GM18526 (cell line): ENCODE data around the gene TMEM140.

Source experiments
- POLR2A ChIP-seq: IDR thresholded peaks from 3 replicates; pipeline ENCODE4 v1.6.1; 2011; ENCODE audit not compliant: insufficient read length; ENCODE audit errors: extremely low read depth

The TMEM140 gene

DNA sequence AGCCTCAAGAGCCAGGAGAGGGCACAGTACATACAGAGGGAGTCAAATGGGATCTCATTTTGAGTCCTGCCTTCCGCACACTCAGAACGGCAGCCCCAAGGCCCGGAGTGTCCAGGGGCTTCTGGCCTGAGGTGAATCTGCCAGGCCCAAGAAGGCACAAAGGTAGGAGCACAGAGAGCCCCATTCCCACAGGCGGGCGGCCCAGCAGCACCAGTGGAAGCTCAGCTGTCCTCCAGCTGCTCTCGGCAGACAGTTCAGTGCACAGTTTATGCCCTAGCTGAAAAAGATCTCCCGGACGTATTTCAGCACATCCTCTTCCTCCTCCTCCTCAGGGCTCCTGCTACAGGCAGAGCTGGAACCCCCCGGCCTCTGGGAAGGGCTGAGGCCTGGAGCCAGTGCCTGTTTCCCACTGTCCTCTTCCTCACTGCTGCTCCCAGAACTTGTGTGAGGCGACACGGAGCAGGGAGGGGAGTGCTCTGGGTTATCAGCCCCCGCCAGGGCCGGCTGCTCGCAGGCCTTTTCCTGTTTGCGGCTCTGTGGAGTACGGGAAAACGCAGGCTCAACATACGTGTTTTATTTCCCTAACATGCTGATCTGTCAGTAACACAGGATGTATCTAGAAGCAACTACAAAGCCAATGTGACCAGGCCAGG lies 18.6 kb downstream of the TMEM140 start:
- TF ChIP-seq POLR2A: no peak

DNA sequence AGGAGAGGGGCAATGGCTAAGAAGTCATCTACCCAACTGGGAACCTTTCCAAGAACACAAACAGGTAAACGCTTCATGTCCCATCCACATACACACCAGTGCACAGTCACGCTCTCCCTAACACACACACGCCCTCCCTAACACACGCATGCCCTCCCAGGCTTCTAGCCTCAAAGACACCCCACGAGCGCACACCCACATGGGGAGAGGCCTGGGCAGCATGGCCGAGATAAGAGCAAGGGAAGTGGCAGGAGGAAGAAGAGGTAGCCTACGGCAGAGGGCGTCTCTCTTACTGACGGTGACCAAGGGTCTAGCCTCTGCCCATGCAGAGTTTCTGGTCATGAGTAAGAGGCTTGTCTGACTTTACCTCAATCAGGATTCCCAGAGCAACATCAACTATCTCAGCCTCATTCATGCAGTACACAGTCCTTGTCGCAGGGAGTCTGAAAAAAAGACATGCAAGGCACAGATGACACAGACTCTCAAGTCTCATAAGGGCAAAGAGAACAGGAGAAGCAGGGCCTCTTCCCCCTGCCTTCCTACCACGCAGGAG lies 19.6 kb downstream of the TMEM140 start:
- no peak for TF ChIP-seq POLR2A

DNA sequence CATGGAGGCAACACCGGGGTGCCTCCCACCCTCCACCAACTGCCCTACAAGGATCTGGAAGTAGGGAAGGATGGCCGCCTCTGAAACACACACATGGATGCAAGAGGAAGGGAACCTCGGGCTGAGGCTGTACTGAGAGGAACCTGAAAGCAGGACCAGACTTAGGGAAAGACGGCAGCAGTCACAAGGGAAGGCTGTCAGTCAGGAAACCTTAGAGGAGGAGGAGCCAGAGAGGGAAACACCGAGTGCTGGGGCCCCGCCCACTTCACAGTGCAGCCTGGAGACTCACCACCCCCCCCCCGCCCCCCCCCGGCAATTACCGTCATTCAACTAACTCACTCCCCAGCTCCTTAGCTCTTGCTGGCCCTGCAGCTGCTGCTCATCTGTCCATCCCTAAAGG lies 20.1 kb downstream of the TMEM140 start:
- TF ChIP-seq POLR2A: no peak

DNA sequence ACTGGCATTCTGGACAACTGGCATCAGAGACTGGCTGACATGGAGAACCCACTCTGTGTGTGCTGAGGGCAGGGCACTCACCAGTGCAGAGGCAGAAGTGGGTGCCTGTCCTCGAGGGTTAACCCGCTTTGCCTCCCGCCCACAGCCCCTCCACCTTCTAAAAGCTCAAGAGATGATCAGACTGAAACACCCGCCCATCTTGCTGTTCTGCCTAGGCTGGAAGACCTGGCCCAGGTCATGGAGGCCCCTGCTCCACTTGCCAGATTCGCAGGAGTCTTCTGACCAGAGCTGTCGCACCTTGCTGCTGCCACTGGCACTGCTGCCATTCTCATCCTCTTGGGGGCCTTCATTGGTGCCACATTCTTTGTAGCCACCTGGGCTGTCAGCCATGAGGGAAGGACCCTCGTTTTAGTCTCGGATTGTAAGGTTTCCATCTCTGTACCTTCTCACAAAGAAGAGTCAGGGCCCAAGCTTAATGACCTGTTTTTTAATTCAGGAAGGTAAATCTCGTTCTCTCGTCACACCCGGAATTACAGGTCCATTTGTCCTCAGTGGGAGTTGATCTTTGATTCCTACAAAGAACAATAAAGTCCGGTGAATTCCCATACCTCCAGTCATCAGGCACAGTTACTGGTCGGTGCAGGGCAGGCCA lies 20.7 kb downstream of the TMEM140 start:
- TF ChIP-seq POLR2A: peak; percentile 31

DNA sequence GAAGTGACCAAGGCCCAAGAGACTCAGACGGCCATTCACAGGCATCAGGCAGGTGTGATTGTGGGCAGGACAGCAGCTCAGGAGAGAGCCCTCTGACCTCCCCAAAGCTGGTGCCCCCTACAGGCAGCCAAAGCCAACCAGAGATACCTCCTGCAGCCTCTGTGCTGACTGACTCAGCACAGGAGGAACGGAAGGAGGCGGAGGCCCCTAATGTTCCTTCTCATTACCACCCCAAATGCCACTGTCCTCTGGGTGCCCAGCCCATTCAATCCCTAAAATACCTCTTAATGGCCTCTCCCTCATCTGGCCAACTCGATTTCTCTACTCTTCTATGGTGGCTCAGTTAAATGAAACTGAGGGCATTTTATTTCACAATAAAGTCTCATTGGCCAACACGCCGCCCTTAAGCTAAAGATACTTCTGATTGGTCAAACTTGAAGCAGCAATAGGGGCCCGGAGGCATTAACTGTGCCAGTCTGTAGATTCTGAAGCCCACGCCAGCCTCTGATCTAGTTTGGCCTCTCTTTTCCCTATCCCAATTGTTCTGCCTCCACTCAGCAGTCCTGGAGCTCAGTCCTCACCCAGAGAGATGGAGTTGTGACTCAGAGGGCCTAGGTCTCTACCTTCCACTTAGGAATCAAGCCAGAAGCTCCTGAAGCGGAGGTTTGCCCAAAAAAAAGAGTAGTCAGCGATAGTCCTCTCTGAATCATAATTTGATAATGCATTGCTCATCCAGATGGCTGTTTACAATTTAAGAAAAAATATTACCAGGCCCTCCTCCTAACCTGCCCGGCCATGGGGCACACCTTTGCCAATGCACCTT lies 21.5 kb downstream of the TMEM140 start:
- TF ChIP-seq POLR2A: no peak

DNA sequence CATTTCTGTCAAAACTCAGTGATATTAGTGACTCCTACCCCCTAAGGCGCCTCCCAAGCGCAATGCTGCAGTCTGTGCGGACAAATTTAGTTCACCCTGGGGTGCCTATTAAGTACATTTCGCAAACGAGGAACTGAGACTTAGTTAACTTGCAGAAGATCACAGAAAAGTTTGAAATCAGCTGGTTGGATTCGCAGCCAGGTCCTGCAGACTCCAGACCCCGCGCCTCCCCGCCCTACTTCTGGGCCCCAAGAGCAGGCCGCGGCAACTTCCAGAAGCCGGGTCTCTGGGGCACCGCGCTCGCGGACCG lies 22.0 kb downstream of the TMEM140 start:
- no peak for TF ChIP-seq POLR2A

DNA sequence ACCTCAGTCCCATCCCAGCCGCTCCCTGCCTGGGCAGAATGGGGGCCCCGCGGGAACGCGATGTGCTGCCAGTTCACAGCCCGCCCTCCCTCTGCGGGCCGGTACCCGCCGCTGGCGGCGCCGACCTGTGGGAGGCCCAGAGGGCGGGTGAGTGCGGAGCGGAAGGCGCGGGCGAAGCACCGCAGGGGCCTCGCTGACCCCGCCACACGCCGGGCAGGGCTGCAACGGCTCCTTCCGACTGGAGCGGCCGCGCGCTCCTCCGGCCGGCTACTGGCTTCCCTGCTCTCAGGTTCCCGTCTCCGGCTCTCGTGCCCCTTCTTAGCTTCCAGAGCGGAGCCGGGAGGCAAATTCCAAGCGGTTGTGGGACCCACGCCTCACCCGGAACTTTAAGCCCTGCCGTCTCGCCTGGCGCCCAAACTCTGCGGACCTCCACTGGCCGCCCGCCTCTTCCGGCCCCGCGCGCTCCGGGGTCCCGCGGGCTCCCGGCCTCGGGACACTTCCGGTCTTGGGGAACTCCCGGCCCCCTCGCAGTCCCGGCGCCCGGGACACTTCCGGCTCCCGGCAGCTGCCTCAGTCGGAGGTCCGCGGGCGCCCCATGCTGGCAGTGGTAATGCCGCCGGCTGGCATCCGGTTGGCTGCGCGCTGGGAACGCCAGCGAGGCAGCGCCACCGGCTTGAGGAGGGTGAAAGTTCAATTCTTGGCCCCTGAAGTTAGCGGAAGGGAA lies 22.6 kb downstream of the TMEM140 start, which contains the start of gene CYREN:
Gene CYREN (minus strand): TSS at position 434 of the 724 bp plus-strand sequence. CDS start 1,785 bp downstream, outside the sequence.
- peak; percentile 77 for TF ChIP-seq POLR2A

DNA sequence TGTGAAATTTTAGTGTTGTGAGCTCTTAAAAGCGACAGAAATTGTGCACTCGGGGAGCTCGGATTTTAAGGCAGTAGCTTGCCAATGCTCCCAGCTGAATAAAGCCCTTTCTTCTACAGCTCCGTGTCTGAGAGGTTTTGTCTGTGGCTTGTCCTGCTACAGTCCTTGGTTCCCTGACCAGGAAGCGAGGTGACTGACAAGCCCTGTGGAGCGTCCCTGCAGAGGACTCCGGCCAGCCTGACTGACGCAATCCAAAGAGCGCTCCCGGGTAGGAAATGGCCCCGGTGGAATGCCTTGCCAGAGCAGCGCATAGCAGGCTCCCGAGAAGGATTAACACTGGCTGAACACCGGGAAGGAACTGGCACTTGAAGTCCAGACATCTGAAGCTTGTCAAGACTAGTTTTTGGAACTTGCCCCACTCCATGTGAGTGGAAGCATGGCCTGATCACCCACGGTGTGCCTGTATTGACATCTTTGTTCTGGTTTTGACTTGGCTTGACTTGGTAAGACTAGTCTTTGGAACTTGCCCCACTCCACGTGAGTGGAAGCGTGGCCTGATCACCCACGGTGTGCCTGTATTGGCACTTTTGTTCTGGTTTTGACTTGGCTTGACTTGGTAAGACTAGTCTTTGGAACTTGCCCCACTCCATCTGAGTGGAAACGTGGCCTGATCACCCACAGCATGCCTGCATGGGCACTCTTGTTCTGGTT lies 23.9 kb downstream of the TMEM140 start:
- TF ChIP-seq POLR2A: peak; percentile 27

DNA sequence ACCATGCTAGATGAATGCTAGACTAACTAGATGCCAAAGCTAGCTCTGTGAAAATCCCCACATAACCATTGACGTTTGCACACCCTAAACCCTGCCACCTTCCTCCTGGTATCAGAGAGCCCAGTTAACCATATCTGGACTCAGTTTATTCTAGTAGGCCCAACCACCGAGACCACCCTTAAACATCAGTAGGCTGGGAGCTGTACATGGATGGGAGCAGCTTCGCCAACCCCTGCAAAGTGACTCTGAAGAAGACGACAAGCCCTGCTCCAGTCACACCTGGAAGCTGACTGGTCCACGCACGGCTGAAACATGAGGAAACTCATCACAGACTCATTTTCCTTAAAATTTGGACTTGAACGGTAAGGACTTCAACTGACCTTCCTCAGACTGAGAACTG lies 27.1 kb downstream of the TMEM140 start:
- TF ChIP-seq POLR2A: no peak

DNA sequence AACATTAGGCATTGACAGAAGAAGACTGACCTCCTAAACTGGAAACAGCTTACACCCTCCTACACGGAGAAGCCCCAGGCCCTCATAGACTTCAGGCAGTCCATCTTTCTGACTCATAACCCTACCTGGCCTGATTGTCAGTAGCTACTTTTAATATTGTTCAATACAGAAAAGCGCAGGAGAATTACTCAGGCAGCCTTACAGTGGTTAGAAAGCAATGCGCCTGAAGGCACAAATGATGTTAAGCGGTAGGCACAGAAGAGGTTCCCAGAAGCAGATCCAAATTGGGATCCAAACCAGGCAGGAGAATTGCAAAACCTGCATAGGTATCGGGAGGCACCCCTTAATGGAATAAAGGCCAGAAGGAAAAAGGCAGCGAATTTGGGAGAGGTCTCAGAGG lies 28.1 kb downstream of the TMEM140 start:
- TF ChIP-seq POLR2A: no peak

DNA sequence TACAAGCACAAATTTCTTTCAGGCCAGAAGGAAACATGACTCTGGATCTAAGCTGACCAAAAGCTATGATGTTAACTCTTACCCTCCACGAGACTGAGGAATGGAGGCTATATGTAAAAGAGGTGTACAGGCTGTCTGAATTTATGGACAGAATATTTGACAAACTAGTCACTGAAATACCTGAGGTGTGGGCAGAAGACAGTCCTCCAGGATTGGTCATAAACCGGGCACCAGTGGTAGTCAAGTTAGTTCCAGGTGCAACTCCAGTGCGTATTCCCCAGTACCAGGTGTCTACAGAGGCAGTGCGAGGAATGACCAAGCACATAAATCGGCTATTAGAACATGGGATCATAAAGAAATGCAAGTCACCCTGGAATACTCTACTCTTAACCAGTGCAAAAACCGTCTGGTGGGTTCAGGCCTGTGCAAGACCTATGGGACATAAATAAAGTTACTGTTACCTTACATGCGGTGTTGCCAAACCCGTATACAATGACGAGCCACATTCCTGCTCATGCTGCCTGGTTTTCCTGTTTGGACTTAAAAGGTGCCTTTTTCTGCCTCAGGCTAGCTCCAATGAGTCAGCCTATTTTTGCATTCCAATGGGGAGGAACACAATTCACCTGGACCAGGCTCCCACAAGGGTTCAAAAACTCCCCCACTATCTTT lies 29.3 kb downstream of the TMEM140 start:
- TF ChIP-seq POLR2A: peak; percentile 5

DNA sequence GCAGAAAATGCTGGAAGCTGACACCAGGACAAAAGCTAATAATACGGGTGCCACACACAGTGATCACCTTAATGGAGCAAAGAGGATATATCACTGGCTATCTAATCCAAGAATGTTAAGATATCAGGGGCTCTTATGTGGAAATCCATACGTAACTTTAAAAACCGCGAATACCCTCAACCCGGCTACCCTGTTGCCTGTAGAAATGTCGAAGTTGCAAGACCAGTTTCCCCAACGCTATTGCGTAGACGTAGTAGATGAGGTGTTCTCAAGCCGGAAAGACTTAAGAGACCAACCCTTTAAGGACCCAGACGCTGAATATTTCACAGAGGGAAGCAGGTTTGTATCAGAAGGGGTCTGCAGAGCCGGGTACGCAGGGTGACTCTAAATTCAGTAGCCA lies 30.5 kb downstream of the TMEM140 start:
- no peak for TF ChIP-seq POLR2A

DNA sequence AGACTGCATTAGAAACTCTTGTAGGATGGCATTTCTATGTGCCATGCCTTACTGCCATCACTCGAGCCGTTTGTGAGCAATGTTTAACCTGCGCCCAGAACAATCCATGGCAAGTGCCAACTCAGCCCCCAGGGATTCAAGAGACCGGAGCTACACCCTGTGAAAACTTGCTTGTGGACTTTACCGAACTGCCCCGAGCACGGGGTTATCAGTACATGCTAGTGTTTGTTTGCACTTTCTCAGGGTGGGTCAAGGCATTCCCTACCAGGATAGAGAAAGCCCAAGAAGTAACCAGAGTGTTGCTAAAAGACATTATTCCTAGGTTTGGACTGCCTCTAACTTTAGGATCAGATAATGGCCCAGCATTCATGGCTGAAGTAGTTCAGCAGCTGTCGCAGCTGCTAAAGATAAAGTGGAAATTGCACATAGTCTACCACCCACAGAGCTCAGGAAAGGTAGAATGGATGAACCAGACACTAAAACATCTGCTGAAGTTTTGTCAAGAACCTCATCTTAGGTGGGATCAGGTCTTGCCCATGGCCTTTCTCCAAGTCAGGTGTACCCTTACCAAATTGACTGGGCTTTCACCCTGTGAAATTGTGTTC lies 31.6 kb downstream of the TMEM140 start:
- TF ChIP-seq POLR2A: peak; percentile 2

DNA sequence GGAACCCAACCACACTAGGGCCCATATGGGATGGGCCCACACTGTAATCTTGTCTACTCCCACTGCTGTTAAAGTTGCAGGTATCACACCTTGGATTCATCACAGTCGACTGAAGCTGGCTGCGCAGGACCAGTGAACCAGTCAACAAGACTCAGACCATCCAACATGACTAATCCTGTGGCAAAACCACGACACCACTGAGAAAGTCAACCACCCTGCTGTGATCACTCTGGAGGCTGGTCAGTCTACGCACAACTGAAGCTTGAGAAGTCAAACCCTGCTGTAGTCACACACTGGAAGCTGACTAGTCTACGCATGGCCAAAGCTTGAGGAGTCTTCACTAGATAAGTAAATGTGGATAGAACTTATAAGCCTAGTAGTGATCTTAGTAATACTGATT lies 32.2 kb downstream of the TMEM140 start:
- TF ChIP-seq POLR2A: no peak
